ENCODE data around the gene CELF2. TPM values are rescaled to one million over a fixed set of nuclear protein-coding genes. Genes with fewer than 3 reads are reported as not detected.
"Not testable (repeated sequence)": the region's sequence is repeated elsewhere in the genome, so short reads cannot be mapped to it uniquely, and the experiment has no call there.

The CELF2 gene
- total RNA-seq, 1 experiment from 2014 or later: 28.7 TPM

- no peak for DNase-seq
- no peak overlapping the region for H3K4ac ChIP-seq (ENCODE audit: low read depth, low read length)
- H2BK5ac ChIP-seq (ENCODE audit: insufficient read length, low read length): no peak overlapping the region
- H3K27ac ChIP-seq (ENCODE audit: insufficient read length, low read depth, low read length): no peak overlapping the region
- H3K27me3 Mint-ChIP-seq (ENCODE audit: low read depth): peaks cover 2% of the 10 kb centered on the region
- H2BK120ac ChIP-seq (ENCODE audit: low read depth, low read length, poor library complexity, severe bottlenecking): no peak overlapping the region
- no peak overlapping the region for H3K23ac ChIP-seq (ENCODE audit: insufficient read length, low read depth, low read length)
- no peak overlapping the region for H3K18ac ChIP-seq (ENCODE audit: insufficient read length, low read depth, low read length)
- no CpG with 5 or more reads among the region's 7 CpGs for WGBS (ENCODE audit: extremely low coverage, insufficient read length, low lambda C conversion rate)
- no peak overlapping the region for H4K5ac ChIP-seq (ENCODE audit: insufficient read length, low read depth, low read length)
- no peaks in the 10 kb centered on the region for H3K79me2 ChIP-seq (ENCODE audit: insufficient read depth, low read length)
- no peak overlapping the region for H3K56ac ChIP-seq (ENCODE audit: insufficient read length, low read depth, low read length)
- H2BK20ac ChIP-seq (ENCODE audit: low read depth, low read length, poor library complexity, severe bottlenecking): no peak overlapping the region
- no peak overlapping the region for H3K9ac ChIP-seq (ENCODE audit: extremely low read depth, insufficient read length, low read length)
- H4K91ac ChIP-seq (ENCODE audit: insufficient read length, low read depth, low read length): no peak overlapping the region
- H2BK12ac ChIP-seq (ENCODE audit: insufficient read length, low read depth, low read length): no peak overlapping the region
- no peak overlapping the region for H3K27ac Mint-ChIP-seq
- no peaks in the 10 kb centered on the region for H3K9me3 ChIP-seq (ENCODE audit: control insufficient read depth, low read depth, low read length)
- H3T11ph ChIP-seq (ENCODE audit: low read length): no peak overlapping the region
- H3K4me1 ChIP-seq (ENCODE audit: insufficient read depth, low read length): no peaks in the 10 kb centered on the region
- H2AFZ ChIP-seq (ENCODE audit: low read length): no peak overlapping the region
- no peaks in the 10 kb centered on the region for H3K27me3 ChIP-seq (ENCODE audit: insufficient read depth, low read length)
- H3K4me1 Mint-ChIP-seq: peaks cover 2 to 3% of the 10 kb centered on the region in 2 experiments; a peak in 3 of 4 replicates
- TF ChIP-seq CTCF (conservative IDR thresholded peaks at IDR 0.05): no peak
- H2AK5ac ChIP-seq (ENCODE audit: insufficient read length, low read length): no peak overlapping the region
- no peak overlapping the region for H2BK15ac ChIP-seq (ENCODE audit: low read depth, low read length)
- no peak overlapping the region for H4K8ac ChIP-seq (replicated peaks; ENCODE audit: insufficient read length, low read depth, low read length)
- peaks cover 0 to 4% (median 0%) of the 10 kb centered on the region in 3 experiments; a peak in 4 of 7 replicates for H3K36me3 Mint-ChIP-seq (ENCODE audit: insufficient read depth in 1 of 3, low read depth in 3 of 3)
- H3K4me3 Mint-ChIP-seq: no peak overlapping the region
- no peak overlapping the region for H3K4me2 ChIP-seq (ENCODE audit: insufficient read depth, insufficient read length, low read length)
- no peak overlapping the region for H3K14ac ChIP-seq (ENCODE audit: insufficient read depth, low read length)
- H4K20me1 ChIP-seq (ENCODE audit: control insufficient read depth, insufficient read depth, insufficient read length): no peaks in the 10 kb centered on the region
- H3K79me1 ChIP-seq (ENCODE audit: insufficient read depth, low read depth, low read length, poor library complexity, severe bottlenecking): no peaks in the 10 kb centered on the region
- H3K9me3 Mint-ChIP-seq: peaks cover 4% of the 10 kb centered on the region in 2 experiments; a peak in 4 of 5 replicates
- H3K23me2 ChIP-seq (ENCODE audit: insufficient read length, low read depth, low read length, poor library complexity, severe bottlenecking): no peaks in the 10 kb centered on the region
Observed at GRCh38 chr10:10996966-10997620, 20.6 kb upstream of the CELF2 start.

- H3K4me3 Mint-ChIP-seq; H3K14ac ChIP-seq (ENCODE audit: insufficient read depth, low read length); H2AK5ac ChIP-seq (ENCODE audit: insufficient read length, low read length); H2BK15ac ChIP-seq (ENCODE audit: low read depth, low read length); H3K79me2 ChIP-seq (ENCODE audit: insufficient read depth, low read length); H3K56ac ChIP-seq (ENCODE audit: insufficient read length, low read depth, low read length); H2AFZ ChIP-seq (ENCODE audit: low read length); H3K9me3 ChIP-seq (ENCODE audit: control insufficient read depth, low read depth, low read length); H2BK12ac ChIP-seq (ENCODE audit: insufficient read length, low read depth, low read length); H3K23me2 ChIP-seq (ENCODE audit: insufficient read length, low read depth, low read length, poor library complexity, severe bottlenecking); H3T11ph ChIP-seq (ENCODE audit: low read length); H3K36me3 Mint-ChIP-seq (ENCODE audit: insufficient read depth in 1 of 3, low read depth in 3 of 3); H3K18ac ChIP-seq (ENCODE audit: insufficient read length, low read depth, low read length); H3K27me3 Mint-ChIP-seq (ENCODE audit: low read depth); H4K20me1 ChIP-seq (ENCODE audit: control insufficient read depth, insufficient read depth, insufficient read length); H2BK20ac ChIP-seq (ENCODE audit: low read depth, low read length, poor library complexity, severe bottlenecking); H3K27ac Mint-ChIP-seq; H3K4me1 ChIP-seq (ENCODE audit: insufficient read depth, low read length); H3K27me3 ChIP-seq (ENCODE audit: insufficient read depth, low read length); H3K9ac ChIP-seq (ENCODE audit: extremely low read depth, insufficient read length, low read length); H3K79me1 ChIP-seq (ENCODE audit: insufficient read depth, low read depth, low read length, poor library complexity, severe bottlenecking); H2BK5ac ChIP-seq (ENCODE audit: insufficient read length, low read length); H3K9me3 Mint-ChIP-seq; H4K5ac ChIP-seq (ENCODE audit: insufficient read length, low read depth, low read length); H3K4ac ChIP-seq (ENCODE audit: low read depth, low read length); H3K23ac ChIP-seq (ENCODE audit: insufficient read length, low read depth, low read length); H3K4me2 ChIP-seq (ENCODE audit: insufficient read depth, insufficient read length, low read length); H3K27ac ChIP-seq (ENCODE audit: insufficient read length, low read depth, low read length); H4K91ac ChIP-seq (ENCODE audit: insufficient read length, low read depth, low read length); H3K4me1 Mint-ChIP-seq; H4K8ac ChIP-seq (replicated peaks; ENCODE audit: insufficient read length, low read depth, low read length); H2BK120ac ChIP-seq (ENCODE audit: low read depth, low read length, poor library complexity, severe bottlenecking); DNase-seq: not testable (repeated sequence)
- no CpG with 5 or more reads among the region's 4 CpGs for WGBS (ENCODE audit: extremely low coverage, insufficient read length, low lambda C conversion rate)
Observed at GRCh38 chr10:10999501-10999900, 18.2 kb upstream of the CELF2 start.
